T-helper 2 cell treated with Interferon-gamma antibody and Interleukin-4, amounts not matched to agents 5 μg/mL and 100 μg/mL, for 36 hours (primary cell): ENCODE measurements around the gene PDK1.

Experiments
- DNase-seq: peaks from one replicate; pipeline ENCODE4 v3.0.0; 2021; ENCODE audit warnings: low spot score
- H3K27ac Mint-ChIP-seq: one replicate; pipeline ENCODE4 v1.8.0; 2021; ENCODE audit warnings: mild to moderate bottlenecking, mixed read lengths
- H3K27me3 Mint-ChIP-seq: one replicate; pipeline ENCODE4 v1.8.0; 2021; ENCODE audit warnings: low read depth, mixed read lengths
- H3K36me3 Mint-ChIP-seq: one replicate; pipeline ENCODE4 v1.8.0; 2021; ENCODE audit warnings: low read depth, mixed read lengths
- H3K4me1 Mint-ChIP-seq: one replicate; pipeline ENCODE4 v1.8.0; 2021; ENCODE audit warnings: low read depth, mixed read lengths
- H3K4me3 Mint-ChIP-seq: one replicate; pipeline ENCODE4 v1.8.0; 2022; ENCODE audit warnings: mild to moderate bottlenecking, moderate library complexity, mixed read lengths
- H3K9me3 Mint-ChIP-seq: one replicate; pipeline ENCODE4 v1.8.0; 2021; ENCODE audit warnings: mixed read lengths

PDK1 gene

GRCh38 chr2:172623249-172623965, 67.5 kb downstream of the PDK1 start:
- H3K27ac Mint-ChIP-seq, result no peak overlapping the region

GRCh38 chr2:172624996-172625395, 69.1 kb downstream of the PDK1 start:
- Mint-ChIP-seq H3K27me3 (no peaks in the 10 kb centered on the region), H3K36me3 (peaks cover 19% of the 10 kb centered on the region), H3K4me3 (no peak overlapping the region), H3K27ac (no peak overlapping the region), H3K4me1 (no peaks in the 10 kb centered on the region), H3K9me3 (no peaks in the 10 kb centered on the region)
- DNase-seq, result no peak

More at GRCh38 chr2:172623249-172623965, 67.5 kb downstream of the PDK1 start:
- DNase-seq, result no peak
- Mint-ChIP-seq H3K4me1 (no peaks in the 10 kb centered on the region), H3K36me3 (peaks cover 12% of the 10 kb centered on the region), H3K27me3 (no peaks in the 10 kb centered on the region), H3K4me3 (no peak overlapping the region), H3K9me3 (no peaks in the 10 kb centered on the region)

- Mint-ChIP-seq H3K4me3 (no peak overlapping the region), H3K27ac (no peak overlapping the region), H3K36me3 (peaks cover 24% of the 10 kb centered on the region), H3K4me1 (no peaks in the 10 kb centered on the region), H3K9me3 (no peaks in the 10 kb centered on the region), H3K27me3 (no peaks in the 10 kb centered on the region)
- no peak for DNase-seq
These were observed 71.3 kb downstream of the PDK1 start for GRCh38 chr2:172627181-172627580.

- Mint-ChIP-seq H3K27me3 (no peaks in the 10 kb centered on the region), H3K36me3 (peaks cover 24% of the 10 kb centered on the region), H3K9me3 (no peaks in the 10 kb centered on the region), H3K27ac (no peak overlapping the region), H3K4me1 (no peaks in the 10 kb centered on the region), H3K4me3 (no peak overlapping the region)
- no peak for DNase-seq
These were observed 72.2 kb downstream of the PDK1 start for GRCh38 chr2:172628085-172628484.

- Mint-ChIP-seq H3K4me1 (no peaks in the 10 kb centered on the region), H3K27me3 (no peaks in the 10 kb centered on the region), H3K27ac (no peak overlapping the region), H3K36me3 (peaks cover 16% of the 10 kb centered on the region), H3K4me3 (no peak overlapping the region), H3K9me3 (no peaks in the 10 kb centered on the region)
- DNase-seq, result no peak
These were observed 73.7 kb downstream of the PDK1 start for GRCh38 chr2:172629586-172629985.

- no peak overlapping the region for H3K4me3 Mint-ChIP-seq
- H3K27me3 Mint-ChIP-seq, result no peaks in the 10 kb centered on the region
- peaks cover 16% of the 10 kb centered on the region for H3K36me3 Mint-ChIP-seq
- no peak overlapping the region for H3K27ac Mint-ChIP-seq
- no peaks in the 10 kb centered on the region for H3K9me3 Mint-ChIP-seq
- DNase-seq, result no peak
- no peaks in the 10 kb centered on the region for H3K4me1 Mint-ChIP-seq
These were observed 74.3 kb downstream of the PDK1 start for GRCh38 chr2:172630181-172630580.

GRCh38 chr2:172634477-172634876, 78.6 kb downstream of the PDK1 start:
- Mint-ChIP-seq H3K4me1 (no peaks in the 10 kb centered on the region), H3K36me3 (peaks cover 8% of the 10 kb centered on the region), H3K27ac (no peak overlapping the region), H3K4me3 (no peak overlapping the region), H3K9me3 (no peaks in the 10 kb centered on the region), H3K27me3 (no peaks in the 10 kb centered on the region)
- no peak for DNase-seq

GRCh38 chr2:172635548-172635947, 79.7 kb downstream of the PDK1 start:
- peaks cover 4% of the 10 kb centered on the region for H3K4me1 Mint-ChIP-seq
- H3K9me3 Mint-ChIP-seq, result no peaks in the 10 kb centered on the region
- H3K27ac Mint-ChIP-seq, result no peak overlapping the region
- DNase-seq, result no peak
- no peak overlapping the region for H3K4me3 Mint-ChIP-seq
- no peaks in the 10 kb centered on the region for H3K27me3 Mint-ChIP-seq
- H3K36me3 Mint-ChIP-seq, result peaks cover 3% of the 10 kb centered on the region

- DNase-seq, result no peak
- H3K36me3 Mint-ChIP-seq, result no peaks in the 10 kb centered on the region
- peaks cover 6% of the 10 kb centered on the region for H3K4me1 Mint-ChIP-seq
- no peaks in the 10 kb centered on the region for H3K27me3 Mint-ChIP-seq
- H3K4me3 Mint-ChIP-seq, result no peak overlapping the region
- no peak overlapping the region for H3K27ac Mint-ChIP-seq
- no peaks in the 10 kb centered on the region for H3K9me3 Mint-ChIP-seq
These were observed 83.4 kb downstream of the PDK1 start for GRCh38 chr2:172639256-172639655.

GRCh38 chr2:172639823-172640222, 83.9 kb downstream of the PDK1 start:
- peak; percentile 18 for DNase-seq
- Mint-ChIP-seq H3K4me3 (no peak overlapping the region), H3K27me3 (no peaks in the 10 kb centered on the region), H3K4me1 (peaks cover 6% of the 10 kb centered on the region), H3K27ac (no peak overlapping the region), H3K9me3 (no peaks in the 10 kb centered on the region), H3K36me3 (no peaks in the 10 kb centered on the region)

GRCh38 chr2:172640389-172640788, 84.5 kb downstream of the PDK1 start:
- Mint-ChIP-seq H3K9me3 (no peaks in the 10 kb centered on the region), H3K4me3 (no peak overlapping the region), H3K27ac (no peak overlapping the region), H3K4me1 (peaks cover 6% of the 10 kb centered on the region), H3K36me3 (no peaks in the 10 kb centered on the region), H3K27me3 (no peaks in the 10 kb centered on the region)
- DNase-seq, result no peak

GRCh38 chr2:172642301-172643020, 86.6 kb downstream of the PDK1 start:
- H3K4me3 Mint-ChIP-seq, result no peak overlapping the region
- H3K4me1 Mint-ChIP-seq, result peaks cover 6% of the 10 kb centered on the region
- no peaks in the 10 kb centered on the region for H3K36me3 Mint-ChIP-seq
- no peaks in the 10 kb centered on the region for H3K9me3 Mint-ChIP-seq
- no peaks in the 10 kb centered on the region for H3K27me3 Mint-ChIP-seq
- no peak for DNase-seq
- no peak overlapping the region for H3K27ac Mint-ChIP-seq

- Mint-ChIP-seq H3K36me3 (no peaks in the 10 kb centered on the region), H3K9me3 (peaks cover 6% of the 10 kb centered on the region), H3K27ac (no peak overlapping the region), H3K4me3 (no peak overlapping the region), H3K27me3 (no peaks in the 10 kb centered on the region), H3K4me1 (peaks cover 6% of the 10 kb centered on the region)
- peak; percentile 14 for DNase-seq
These were observed 87.3 kb downstream of the PDK1 start for GRCh38 chr2:172643142-172643541.

GRCh38 chr2:172647439-172647838, 91.5 kb downstream of the PDK1 start:
- Mint-ChIP-seq H3K9me3 (peaks cover 12% of the 10 kb centered on the region), H3K36me3 (no peaks in the 10 kb centered on the region), H3K4me1 (peaks cover 1% of the 10 kb centered on the region), H3K4me3 (no peak overlapping the region), H3K27ac (no peak overlapping the region), H3K27me3 (peaks cover 3% of the 10 kb centered on the region)
- DNase-seq, result no peak
